CD4-positive, alpha-beta T cell treated with Interleukin-15 for 4 hours (primary cell): ENCODE measurements around the gene ZFP57.
"Not testable (repeated sequence)": the region's sequence is repeated elsewhere in the genome, so short reads cannot be mapped to it uniquely, and the experiment has no call there.

Source experiments
- DNase-seq: peaks from one replicate; pipeline ENCODE4 v3.0.0-alpha.2; 2020; ENCODE audit warnings: low spot score

Gene ZFP57

GRCh38 chr6:29696147-29697125 lies 15.5 kb upstream of the ZFP57 start:
- no peak for DNase-seq

GRCh38 chr6:29694637-29695036 lies 13.7 kb upstream of the ZFP57 start:
- no peak for DNase-seq

DNA sequence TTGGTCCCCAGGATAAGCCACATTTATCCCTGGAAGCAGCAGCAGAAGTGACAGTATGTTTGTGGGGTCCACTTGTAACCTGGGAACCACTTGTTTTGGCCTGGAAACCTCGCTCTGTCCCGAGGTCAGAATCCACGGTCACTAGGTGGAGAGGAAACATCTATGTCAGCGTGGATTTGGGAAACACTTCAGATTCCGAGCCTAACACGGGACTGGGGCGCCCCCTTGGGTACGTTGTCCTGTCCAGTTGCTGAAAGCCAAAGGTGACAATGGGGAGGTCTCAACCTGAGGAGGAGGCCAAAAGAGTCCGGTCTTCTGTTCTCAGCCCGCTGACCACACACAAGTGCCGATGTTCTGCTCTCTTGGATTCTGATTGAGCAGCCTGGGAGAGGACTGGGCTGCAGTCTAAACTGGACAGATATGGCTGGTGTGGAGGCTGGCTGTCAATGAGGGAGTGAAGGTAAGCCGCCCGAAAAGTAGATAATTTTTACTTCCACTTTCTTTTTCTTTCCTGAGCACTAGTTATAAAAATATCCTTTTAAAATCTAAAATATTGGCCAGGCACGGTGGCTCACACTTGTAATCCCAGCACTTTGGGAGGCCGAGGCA lies 4.9 kb upstream of the ZFP57 start:
- no peak for DNase-seq

DNA sequence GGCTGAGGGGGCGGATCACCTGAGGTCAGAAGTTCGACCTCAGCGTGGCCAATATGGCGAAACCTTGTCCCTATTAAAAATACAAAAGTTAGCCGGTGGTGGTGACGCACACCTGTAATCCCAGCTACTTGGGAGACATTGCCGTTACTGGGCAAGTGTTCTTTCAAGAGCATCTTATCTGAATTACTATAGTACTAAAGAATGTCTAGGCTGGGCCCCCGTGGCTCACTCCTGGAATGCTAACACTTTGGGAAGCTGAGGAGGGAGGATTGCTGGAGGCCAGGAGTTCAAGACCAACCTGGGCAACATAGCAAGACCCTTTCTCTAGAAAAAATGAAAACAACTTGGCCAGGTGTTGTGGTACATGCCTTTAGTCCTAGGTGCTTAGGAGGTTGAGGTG lies 859 bp upstream of the ZFP57 start:
- no peak for DNase-seq

- no peak for DNase-seq
These were observed 536 bp downstream of the ZFP57 start for GRCh38 chr6:29680416-29680815.

- no peak for DNase-seq
These were observed 990 bp downstream of the ZFP57 start for GRCh38 chr6:29679962-29680361.

- no peak for DNase-seq
These were observed 2.8 kb downstream of the ZFP57 start for GRCh38 chr6:29678114-29678513.

DNA sequence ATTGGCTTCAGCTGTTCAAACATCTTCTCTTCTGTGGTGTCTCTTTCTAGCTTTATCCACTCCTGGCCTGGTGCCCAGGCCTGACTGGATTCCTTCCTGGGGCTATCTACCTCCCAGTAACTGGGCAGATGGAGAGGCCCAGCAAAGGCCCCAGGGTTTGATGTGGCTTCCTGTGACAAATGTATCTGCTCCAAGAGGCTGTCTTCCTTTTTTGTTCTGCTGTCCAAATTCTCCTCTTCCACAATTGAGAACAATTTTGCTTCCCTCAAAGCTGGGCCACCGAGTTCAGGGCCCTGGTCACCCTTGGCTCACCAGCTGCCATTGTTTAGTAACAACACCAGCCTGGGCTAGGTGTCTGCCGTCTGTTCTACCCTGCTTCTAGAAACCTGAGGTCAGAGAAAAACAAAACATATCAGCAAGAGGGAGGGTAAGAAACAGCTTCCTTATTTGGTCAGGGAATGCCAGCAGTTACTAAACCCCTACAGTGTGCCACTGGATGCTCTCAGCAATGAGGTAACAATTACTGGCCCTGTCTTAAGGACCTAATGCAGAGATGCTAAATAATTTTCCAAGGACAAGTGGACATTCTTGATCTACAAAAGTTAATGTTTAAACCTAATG lies 3.9 kb downstream of the ZFP57 start:
- no peak for DNase-seq

DNA sequence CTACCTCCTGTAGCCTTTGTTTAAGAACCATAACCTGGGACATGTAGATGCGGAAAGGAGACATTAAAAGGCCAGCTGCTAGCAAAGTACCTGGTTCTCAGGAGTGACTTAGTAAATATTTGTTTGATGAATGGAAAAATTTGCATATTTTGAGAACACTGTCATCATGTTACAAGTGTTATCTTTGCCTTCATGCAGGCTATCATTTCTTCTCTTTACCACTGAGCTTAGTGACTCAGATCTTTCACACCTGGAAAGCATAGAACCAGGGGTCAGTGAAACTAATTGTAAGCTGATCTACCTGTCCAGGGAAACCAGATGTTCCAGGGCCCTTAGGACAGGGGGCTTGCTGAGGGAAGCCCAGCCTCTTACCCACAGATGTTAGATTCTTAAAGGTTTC lies 5.4 kb downstream of the ZFP57 start:
- no peak for DNase-seq

- no peak for DNase-seq
These were observed 6.9 kb downstream of the ZFP57 start for GRCh38 chr6:29674008-29674407.

DNA sequence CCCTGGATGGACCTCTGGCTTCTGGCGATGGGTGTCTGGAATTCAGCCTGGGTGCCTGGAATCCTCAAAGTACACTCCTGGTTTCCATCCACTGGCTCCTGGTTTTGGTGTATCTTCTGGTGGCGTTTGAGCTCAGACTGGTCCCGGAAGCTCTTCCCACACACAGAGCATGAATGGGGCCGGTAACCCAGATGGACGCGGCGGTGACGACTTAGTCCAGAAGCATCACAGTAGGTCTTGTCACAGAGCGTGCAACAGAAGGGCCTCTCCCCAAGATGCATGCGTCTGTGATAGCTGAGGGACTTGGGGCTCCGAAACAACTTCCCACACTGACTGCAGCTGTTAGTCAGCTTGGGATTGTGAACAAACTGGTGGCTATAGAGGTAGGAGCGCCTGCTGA lies 7.8 kb downstream of the ZFP57 start:
- DNase-seq = no peak

DNA sequence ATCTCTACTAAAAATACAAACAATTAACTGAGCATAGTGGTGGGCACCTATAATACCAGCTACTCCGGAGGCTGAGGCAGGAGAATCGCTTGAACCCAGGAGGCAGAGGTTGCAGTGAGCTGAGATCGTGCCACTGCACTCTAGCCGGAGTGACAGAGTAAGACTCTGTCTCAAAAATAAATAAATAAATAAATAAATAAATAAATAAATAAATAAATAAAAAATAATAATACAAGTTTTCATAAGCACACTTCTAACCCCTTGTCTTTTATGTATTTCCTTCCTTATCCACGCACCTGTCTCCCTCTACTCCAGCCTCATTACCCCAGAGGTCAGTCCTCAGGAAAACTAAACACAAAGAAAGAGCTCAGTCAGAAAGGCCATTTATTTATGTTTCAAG lies 8.8 kb downstream of the ZFP57 start:
- DNase-seq = not testable (repeated sequence)

DNA sequence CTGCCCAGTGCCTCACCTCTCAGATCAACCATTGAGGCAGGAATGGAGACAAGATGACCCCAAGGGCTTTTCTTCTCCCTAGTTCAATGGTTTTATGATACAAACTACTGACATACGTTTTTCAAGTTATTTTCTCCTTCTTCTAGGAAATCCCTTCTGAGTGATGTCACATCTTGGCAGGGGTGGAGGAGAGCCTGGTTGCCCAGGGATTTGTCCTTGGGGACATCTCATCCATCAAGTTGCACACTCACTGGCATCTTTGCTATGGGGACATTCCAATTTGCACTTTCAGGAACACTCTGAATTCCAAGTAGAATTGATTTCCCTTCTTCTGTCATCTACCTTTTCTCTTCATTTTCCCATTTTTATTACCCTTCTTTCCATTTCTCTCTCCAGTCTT lies 9.9 kb downstream of the ZFP57 start:
- DNase-seq = no peak

DNA sequence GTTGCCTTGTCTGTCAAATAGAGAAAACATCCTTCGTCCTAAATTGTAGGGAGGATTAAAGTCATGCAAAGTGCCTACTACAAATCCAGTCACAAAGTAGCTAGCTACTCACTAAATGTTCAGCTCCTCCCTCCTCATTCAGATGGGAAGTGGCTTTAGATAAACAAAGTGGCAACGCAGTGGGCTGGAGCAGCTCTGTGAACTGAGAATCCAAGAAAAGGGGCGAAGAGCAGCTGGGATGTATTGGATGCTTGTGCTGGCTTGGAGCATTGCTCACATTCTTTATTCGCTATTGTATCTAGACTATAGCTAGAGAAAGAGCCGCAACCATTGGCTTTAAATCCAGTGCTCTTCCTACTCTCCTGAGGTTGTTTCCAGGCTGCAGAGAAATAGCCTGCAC lies 13.8 kb downstream of the ZFP57 start:
- DNase-seq = no peak

DNA sequence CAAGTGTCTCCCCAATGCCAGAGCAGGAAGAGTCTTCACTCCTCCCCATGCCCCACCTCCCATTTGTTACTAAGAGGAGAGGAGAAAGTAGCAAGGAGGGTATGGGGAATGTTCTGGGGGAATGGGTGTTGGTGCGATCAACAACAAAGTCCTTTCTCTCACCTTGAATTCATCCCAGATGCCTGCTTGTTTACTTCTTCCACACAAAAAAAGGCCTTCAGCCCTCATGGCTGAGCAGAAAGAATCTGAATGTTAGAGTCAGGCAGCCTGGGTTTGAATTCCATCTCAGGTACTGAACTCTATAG lies 14.2 kb downstream of the ZFP57 start:
- no peak for DNase-seq

DNA sequence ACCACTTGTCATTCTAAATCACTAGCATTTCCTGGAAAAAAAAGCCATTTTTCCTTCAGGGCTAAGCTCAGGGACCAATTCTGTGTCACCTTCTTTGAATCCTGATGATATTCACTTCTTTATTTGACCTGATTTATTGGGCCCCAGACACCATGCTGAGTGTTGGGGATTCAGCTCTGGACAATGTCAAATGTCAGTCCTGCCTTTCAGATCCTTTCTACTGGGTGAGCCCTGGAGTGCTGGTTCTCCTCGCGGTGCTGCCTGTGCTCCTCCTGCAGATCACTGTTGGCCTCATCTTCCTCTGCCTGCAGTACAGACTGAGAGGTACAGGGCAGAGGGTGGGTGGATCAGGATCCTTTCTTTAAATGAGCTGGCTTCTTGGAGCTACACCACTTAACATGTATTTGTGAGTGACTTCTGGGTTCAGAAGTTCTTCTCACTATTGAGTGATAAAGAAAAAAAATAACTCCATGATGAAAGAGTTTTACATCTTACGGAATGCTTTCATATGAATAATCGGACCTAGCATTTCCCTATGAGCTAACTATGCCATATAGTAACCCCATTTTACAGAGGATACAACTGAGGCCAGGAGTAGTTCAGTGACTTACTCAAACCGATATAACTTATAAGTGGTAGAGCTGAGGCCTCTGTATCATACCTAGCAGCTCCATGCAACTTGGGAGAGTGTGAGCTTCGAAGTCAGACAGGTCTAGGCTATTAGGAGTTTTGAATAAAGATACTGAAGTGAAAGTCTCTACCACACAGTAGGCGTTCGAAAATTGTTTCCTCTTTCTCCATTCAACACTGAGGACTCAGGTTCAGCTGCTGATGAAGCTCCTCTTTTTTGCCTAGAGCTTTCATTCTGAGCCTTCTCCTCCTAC lies 14.8 kb downstream of the ZFP57 start:
- DNase-seq = no peak

- DNase-seq = no peak
These were observed 17.5 kb downstream of the ZFP57 start for GRCh38 chr6:29663300-29664042.

GRCh38 chr6:29661502-29662141 lies 19.3 kb downstream of the ZFP57 start:
- DNase-seq = not testable (repeated sequence)

DNA sequence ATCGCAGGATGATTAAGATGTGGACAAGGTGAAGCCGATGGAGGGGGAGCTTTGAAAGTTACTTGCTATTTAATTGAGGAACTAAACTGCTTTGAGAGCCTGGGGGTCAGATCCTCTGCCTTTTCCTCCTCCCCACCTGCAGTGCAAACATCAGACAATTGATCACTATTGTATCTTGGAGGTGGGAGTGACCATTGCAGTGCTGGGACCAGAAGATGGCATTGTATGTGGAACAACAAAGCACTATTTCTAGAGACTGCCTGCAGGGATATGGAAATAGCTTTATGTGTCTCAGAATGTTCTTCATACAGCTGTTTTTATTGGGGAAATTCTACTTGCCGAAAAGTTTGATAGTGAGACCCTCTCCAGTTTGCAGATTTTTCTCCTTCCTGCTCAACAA lies 19.9 kb downstream of the ZFP57 start:
- no peak for DNase-seq

DNA sequence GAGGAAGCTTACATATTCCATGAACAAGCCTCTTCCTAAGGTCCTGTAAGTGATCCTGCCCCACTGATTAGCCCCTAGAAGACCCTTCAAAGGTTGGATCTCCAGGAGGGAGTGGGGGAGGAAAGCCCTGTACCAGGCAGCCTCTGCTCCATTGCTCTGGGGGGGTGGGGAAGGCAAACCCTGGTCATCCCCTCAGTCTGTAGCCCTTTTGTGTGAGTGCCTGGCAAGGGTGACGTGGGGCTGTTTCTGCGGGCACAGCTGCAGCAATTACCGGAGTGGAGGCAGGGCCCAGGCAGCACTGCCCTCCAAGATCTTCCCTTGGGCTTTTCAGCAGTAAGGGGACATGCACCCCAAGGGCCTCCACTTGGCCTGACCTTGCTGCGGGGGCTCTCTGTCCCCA lies 24.2 kb downstream of the ZFP57 start, which contains the start of gene MOG:
Gene MOG (plus strand): TSS at position 295 of the 400 bp plus-strand sequence. CDS start 118 bp downstream, outside the sequence.
- DNase-seq = no peak

DNA sequence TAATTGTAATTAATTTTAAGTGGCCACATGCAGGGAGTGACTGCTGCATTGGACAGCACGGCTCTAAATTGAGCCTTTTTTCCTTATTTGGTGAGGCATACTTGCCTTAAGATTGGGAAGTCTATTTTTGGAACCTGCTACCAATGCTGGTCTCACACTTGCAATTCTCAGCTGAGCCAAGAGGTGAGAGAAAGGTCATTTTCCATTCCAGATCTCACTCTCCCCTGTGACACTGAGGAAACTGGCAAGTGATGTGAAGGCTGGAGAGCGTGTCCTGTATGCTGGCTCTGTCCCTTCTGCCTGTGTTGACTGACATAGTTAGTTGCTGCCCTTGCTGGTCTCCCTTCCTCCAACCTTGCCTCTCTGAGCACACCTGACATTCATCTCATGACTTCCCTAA lies 24.8 kb downstream of the ZFP57 start:
- no peak for DNase-seq
